ENCODE data around the gene DYRK3.

DYRK3 gene

GRCh38 chr1:206658264-206658980, 23.1 kb downstream of the DYRK3 start:
- H3K27me3 ChIP-seq (ENCODE audit: control insufficient read depth in 1 of 2, insufficient read depth in 2 of 2, low read length in 2 of 2), result no peaks in the 10 kb centered on the region
- no peak overlapping the region for H3K9ac ChIP-seq (ENCODE audit: low read depth in 1 of 2, low read length in 2 of 2)
- peak overlapping the region in 1 of 2 donors; percentile 19 for H3K4me3 ChIP-seq (ENCODE audit: low read depth in 1 of 2, low read length in 2 of 2)
- peaks cover 25 to 31% of the 10 kb centered on the region in 2 donors for H3K4me1 ChIP-seq (ENCODE audit: control insufficient read depth in 1 of 2, insufficient read depth in 2 of 2, low read length in 2 of 2)
- H3K36me3 ChIP-seq (ENCODE audit: control insufficient read depth in 1 of 2, insufficient read depth in 2 of 2, low read length in 2 of 2), result no peaks in the 10 kb centered on the region
- no peak overlapping the region for H3K27ac ChIP-seq (ENCODE audit: low read depth, low read length)
- no peaks in the 10 kb centered on the region for H3K9me3 ChIP-seq (ENCODE audit: control insufficient read depth in 1 of 2, low read length in 2 of 2)

GRCh38 chr1:206658981-206659273, 23.6 kb downstream of the DYRK3 start:
- no peaks in the 10 kb centered on the region for H3K9me3 ChIP-seq (ENCODE audit: control insufficient read depth in 1 of 2, low read length in 2 of 2)
- H3K4me3 ChIP-seq (ENCODE audit: low read depth in 1 of 2, low read length in 2 of 2), result peak overlapping the region in 1 of 2 donors; percentile 33
- no peak overlapping the region for H3K27ac ChIP-seq (ENCODE audit: low read depth, low read length)
- no peaks in the 10 kb centered on the region for H3K36me3 ChIP-seq (ENCODE audit: control insufficient read depth in 1 of 2, insufficient read depth in 2 of 2, low read length in 2 of 2)
- no peaks in the 10 kb centered on the region for H3K27me3 ChIP-seq (ENCODE audit: control insufficient read depth in 1 of 2, insufficient read depth in 2 of 2, low read length in 2 of 2)
- peak overlapping the region in 1 of 2 donors; percentile 38 for H3K9ac ChIP-seq (ENCODE audit: low read depth in 1 of 2, low read length in 2 of 2)
- H3K4me1 ChIP-seq (ENCODE audit: control insufficient read depth in 1 of 2, insufficient read depth in 2 of 2, low read length in 2 of 2), result peaks cover 30 to 31% of the 10 kb centered on the region in 2 donors

- H3K4me3 ChIP-seq (ENCODE audit: low read depth in 1 of 2, low read length in 2 of 2), result no peak overlapping the region
- H3K27me3 ChIP-seq (ENCODE audit: control insufficient read depth in 1 of 2, insufficient read depth in 2 of 2, low read length in 2 of 2), result no peaks in the 10 kb centered on the region
- no peak overlapping the region for H3K9ac ChIP-seq (ENCODE audit: low read depth in 1 of 2, low read length in 2 of 2)
- H3K36me3 ChIP-seq (ENCODE audit: control insufficient read depth in 1 of 2, insufficient read depth in 2 of 2, low read length in 2 of 2), result no peaks in the 10 kb centered on the region
- H3K4me1 ChIP-seq (ENCODE audit: control insufficient read depth in 1 of 2, insufficient read depth in 2 of 2, low read length in 2 of 2), result peaks cover 36 to 39% of the 10 kb centered on the region in 2 donors
- H3K27ac ChIP-seq (ENCODE audit: low read depth, low read length), result no peak overlapping the region
- no peaks in the 10 kb centered on the region for H3K9me3 ChIP-seq (ENCODE audit: control insufficient read depth in 1 of 2, low read length in 2 of 2)
Observed at GRCh38 chr1:206660136-206660535, 24.8 kb downstream of the DYRK3 start.

GRCh38 chr1:206661161-206661820, 26.0 kb downstream of the DYRK3 start:
- H3K27ac ChIP-seq (ENCODE audit: low read depth, low read length), result no peak overlapping the region

GRCh38 chr1:206662396-206663092, 27.2 kb downstream of the DYRK3 start:
- H3K4me3 ChIP-seq (ENCODE audit: low read depth in 1 of 2, low read length in 2 of 2), result no peak overlapping the region
- no peak overlapping the region for H3K27ac ChIP-seq (ENCODE audit: low read depth, low read length)
- H3K9ac ChIP-seq (ENCODE audit: low read depth in 1 of 2, low read length in 2 of 2), result no peak overlapping the region
- H3K36me3 ChIP-seq (ENCODE audit: control insufficient read depth in 1 of 2, insufficient read depth in 2 of 2, low read length in 2 of 2), result no peaks in the 10 kb centered on the region
- no peaks in the 10 kb centered on the region for H3K27me3 ChIP-seq (ENCODE audit: control insufficient read depth in 1 of 2, insufficient read depth in 2 of 2, low read length in 2 of 2)
- H3K4me1 ChIP-seq (ENCODE audit: control insufficient read depth in 1 of 2, insufficient read depth in 2 of 2, low read length in 2 of 2), result peaks cover 37 to 50% of the 10 kb centered on the region in 2 donors
- H3K9me3 ChIP-seq (ENCODE audit: control insufficient read depth in 1 of 2, low read length in 2 of 2), result no peaks in the 10 kb centered on the region

More at GRCh38 chr1:206661161-206661820, 26.0 kb downstream of the DYRK3 start:
- Histone ChIP-seq H3K36me3 (ENCODE audit: control insufficient read depth in 1 of 2, insufficient read depth in 2 of 2, low read length in 2 of 2) (no peaks in the 10 kb centered on the region), H3K4me1 (ENCODE audit: control insufficient read depth in 1 of 2, insufficient read depth in 2 of 2, low read length in 2 of 2) (peaks cover 39 to 44% of the 10 kb centered on the region in 2 donors), H3K9ac (ENCODE audit: low read depth in 1 of 2, low read length in 2 of 2) (no peak overlapping the region), H3K27me3 (ENCODE audit: control insufficient read depth in 1 of 2, insufficient read depth in 2 of 2, low read length in 2 of 2) (no peaks in the 10 kb centered on the region), H3K4me3 (ENCODE audit: low read depth in 1 of 2, low read length in 2 of 2) (no peak overlapping the region), H3K9me3 (ENCODE audit: control insufficient read depth in 1 of 2, low read length in 2 of 2) (no peaks in the 10 kb centered on the region)

GRCh38 chr1:206663362-206663761, 28.0 kb downstream of the DYRK3 start:
- Histone ChIP-seq H3K9ac (ENCODE audit: low read depth in 1 of 2, low read length in 2 of 2) (no peak overlapping the region), H3K9me3 (ENCODE audit: control insufficient read depth in 1 of 2, low read length in 2 of 2) (no peaks in the 10 kb centered on the region), H3K27ac (ENCODE audit: low read depth, low read length) (no peak overlapping the region), H3K36me3 (ENCODE audit: control insufficient read depth in 1 of 2, insufficient read depth in 2 of 2, low read length in 2 of 2) (no peaks in the 10 kb centered on the region), H3K27me3 (ENCODE audit: control insufficient read depth in 1 of 2, insufficient read depth in 2 of 2, low read length in 2 of 2) (no peaks in the 10 kb centered on the region), H3K4me1 (ENCODE audit: control insufficient read depth in 1 of 2, insufficient read depth in 2 of 2, low read length in 2 of 2) (peaks cover 33 to 48% of the 10 kb centered on the region in 2 donors), H3K4me3 (ENCODE audit: low read depth in 1 of 2, low read length in 2 of 2) (no peak overlapping the region)

GRCh38 chr1:206663832-206664652, 28.7 kb downstream of the DYRK3 start:
- Histone ChIP-seq H3K9me3 (ENCODE audit: control insufficient read depth in 1 of 2, low read length in 2 of 2) (no peaks in the 10 kb centered on the region), H3K27me3 (ENCODE audit: control insufficient read depth in 1 of 2, insufficient read depth in 2 of 2, low read length in 2 of 2) (no peaks in the 10 kb centered on the region), H3K36me3 (ENCODE audit: control insufficient read depth in 1 of 2, insufficient read depth in 2 of 2, low read length in 2 of 2) (no peaks in the 10 kb centered on the region), H3K27ac (ENCODE audit: low read depth, low read length) (no peak overlapping the region), H3K9ac (ENCODE audit: low read depth in 1 of 2, low read length in 2 of 2) (no peak overlapping the region), H3K4me1 (ENCODE audit: control insufficient read depth in 1 of 2, insufficient read depth in 2 of 2, low read length in 2 of 2) (peaks cover 36 to 44% of the 10 kb centered on the region in 2 donors), H3K4me3 (ENCODE audit: low read depth in 1 of 2, low read length in 2 of 2) (peak overlapping the region in 1 of 2 donors; percentile 46)

- Histone ChIP-seq H3K27ac (ENCODE audit: low read depth, low read length) (no peak overlapping the region), H3K27me3 (ENCODE audit: control insufficient read depth in 1 of 2, insufficient read depth in 2 of 2, low read length in 2 of 2) (no peaks in the 10 kb centered on the region), H3K4me1 (ENCODE audit: control insufficient read depth in 1 of 2, insufficient read depth in 2 of 2, low read length in 2 of 2) (peaks cover 30 to 37% of the 10 kb centered on the region in 2 donors), H3K9me3 (ENCODE audit: control insufficient read depth in 1 of 2, low read length in 2 of 2) (no peaks in the 10 kb centered on the region), H3K4me3 (ENCODE audit: low read depth in 1 of 2, low read length in 2 of 2) (no peak overlapping the region), H3K9ac (ENCODE audit: low read depth in 1 of 2, low read length in 2 of 2) (no peak overlapping the region), H3K36me3 (ENCODE audit: control insufficient read depth in 1 of 2, insufficient read depth in 2 of 2, low read length in 2 of 2) (no peaks in the 10 kb centered on the region)
Observed at GRCh38 chr1:206664740-206665139, 29.4 kb downstream of the DYRK3 start.

- H3K27ac ChIP-seq (ENCODE audit: low read depth, low read length), result no peak overlapping the region
- H3K4me1 ChIP-seq (ENCODE audit: control insufficient read depth in 1 of 2, insufficient read depth in 2 of 2, low read length in 2 of 2), result peaks cover 22 to 31% of the 10 kb centered on the region in 2 donors
- H3K9ac ChIP-seq (ENCODE audit: low read depth in 1 of 2, low read length in 2 of 2), result no peak overlapping the region
- no peaks in the 10 kb centered on the region for H3K9me3 ChIP-seq (ENCODE audit: control insufficient read depth in 1 of 2, low read length in 2 of 2)
- no peaks in the 10 kb centered on the region for H3K27me3 ChIP-seq (ENCODE audit: control insufficient read depth in 1 of 2, insufficient read depth in 2 of 2, low read length in 2 of 2)
- H3K4me3 ChIP-seq (ENCODE audit: low read depth in 1 of 2, low read length in 2 of 2), result no peak overlapping the region
- no peaks in the 10 kb centered on the region for H3K36me3 ChIP-seq (ENCODE audit: control insufficient read depth in 1 of 2, insufficient read depth in 2 of 2, low read length in 2 of 2)
Observed at GRCh38 chr1:206666031-206666561, 30.8 kb downstream of the DYRK3 start.

Data from duodenal mucosa (tissue), 2 donors.